ENCODE data around the gene RAX2. TPM values are rescaled to one million over a fixed set of nuclear protein-coding genes. Genes with fewer than 3 reads are reported as not detected.

RAX2 gene
- total RNA-seq, 1 experiment from 2014 or later, result not detected

DNA sequence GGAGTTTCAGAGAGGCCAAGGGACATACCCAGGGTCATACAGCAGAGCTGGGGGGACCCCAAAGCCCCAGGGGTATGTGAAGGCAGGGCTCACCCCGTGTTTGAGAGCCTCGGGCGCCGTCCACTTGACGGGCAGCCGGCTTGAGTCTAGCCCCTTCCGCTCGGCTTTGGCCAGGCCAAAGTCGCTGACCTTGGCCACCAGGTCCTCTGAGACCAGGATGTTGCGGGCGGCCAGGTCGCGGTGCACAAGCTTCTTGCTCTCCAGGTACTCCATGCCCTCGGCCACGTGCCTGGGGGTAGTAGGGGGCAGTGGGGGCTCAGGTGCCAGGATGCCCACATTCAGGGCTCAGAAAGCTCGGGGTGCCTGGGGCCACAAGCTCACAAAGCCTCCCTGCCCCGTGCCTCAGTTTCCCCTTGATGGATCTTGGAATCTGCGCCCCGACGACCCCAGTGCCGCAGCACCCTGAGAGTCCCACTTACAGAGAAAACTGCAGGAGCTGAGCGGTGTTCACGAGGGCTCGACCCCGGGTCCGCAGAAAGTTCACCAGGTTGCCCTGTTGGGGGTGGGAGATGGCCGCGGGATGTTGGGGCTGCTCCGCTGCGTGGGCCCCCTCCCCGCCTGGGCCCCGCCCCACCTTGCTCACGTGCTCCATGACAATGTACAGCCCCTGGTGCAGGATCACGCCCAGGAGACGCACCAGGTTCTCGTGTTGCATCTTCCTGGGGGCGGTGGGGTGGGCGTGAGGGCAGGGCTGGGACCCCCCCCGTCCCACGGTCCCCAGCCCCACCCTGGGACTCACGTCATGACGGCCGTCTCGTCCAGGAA lies 7.1 kb upstream of the RAX2 start:
- Mint-ChIP-seq H3K4me3 (ENCODE audit: low read depth, unreplicated experiment) (no peak overlapping the region), H3K27ac (ENCODE audit: unreplicated experiment) (no peak overlapping the region), H3K9me3 (ENCODE audit: low read depth, unreplicated experiment) (peaks cover 7% of the 10 kb centered on the region), H3K27me3 (ENCODE audit: unreplicated experiment) (peaks cover 18% of the 10 kb centered on the region), H3K36me3 (ENCODE audit: insufficient read depth, unreplicated experiment) (no peaks in the 10 kb centered on the region), H3K4me1 (ENCODE audit: low read depth, unreplicated experiment) (no peaks in the 10 kb centered on the region)
- intact Hi-C loops (cut with micrococcal nuclease; ENCODE audit: unreplicated experiment), result no loop called here
- CTCF ChIA-PET, result no interaction called here
- TF ChIP-seq, protein P1, sequence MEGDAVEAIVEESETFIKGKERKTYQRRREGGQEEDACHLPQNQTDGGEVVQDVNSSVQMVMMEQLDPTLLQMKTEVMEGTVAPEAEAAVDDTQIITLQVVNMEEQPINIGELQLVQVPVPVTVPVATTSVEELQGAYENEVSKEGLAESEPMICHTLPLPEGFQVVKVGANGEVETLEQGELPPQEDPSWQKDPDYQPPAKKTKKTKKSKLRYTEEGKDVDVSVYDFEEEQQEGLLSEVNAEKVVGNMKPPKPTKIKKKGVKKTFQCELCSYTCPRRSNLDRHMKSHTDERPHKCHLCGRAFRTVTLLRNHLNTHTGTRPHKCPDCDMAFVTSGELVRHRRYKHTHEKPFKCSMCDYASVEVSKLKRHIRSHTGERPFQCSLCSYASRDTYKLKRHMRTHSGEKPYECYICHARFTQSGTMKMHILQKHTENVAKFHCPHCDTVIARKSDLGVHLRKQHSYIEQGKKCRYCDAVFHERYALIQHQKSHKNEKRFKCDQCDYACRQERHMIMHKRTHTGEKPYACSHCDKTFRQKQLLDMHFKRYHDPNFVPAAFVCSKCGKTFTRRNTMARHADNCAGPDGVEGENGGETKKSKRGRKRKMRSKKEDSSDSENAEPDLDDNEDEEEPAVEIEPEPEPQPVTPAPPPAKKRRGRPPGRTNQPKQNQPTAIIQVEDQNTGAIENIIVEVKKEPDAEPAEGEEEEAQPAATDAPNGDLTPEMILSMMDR (IDR thresholded peaks at IDR 0.05; ENCODE audit: unreplicated experiment), result no peak
- DNase-seq, result no peak
- BruUV-seq (replicated peaks), result no TSS peak

DNA sequence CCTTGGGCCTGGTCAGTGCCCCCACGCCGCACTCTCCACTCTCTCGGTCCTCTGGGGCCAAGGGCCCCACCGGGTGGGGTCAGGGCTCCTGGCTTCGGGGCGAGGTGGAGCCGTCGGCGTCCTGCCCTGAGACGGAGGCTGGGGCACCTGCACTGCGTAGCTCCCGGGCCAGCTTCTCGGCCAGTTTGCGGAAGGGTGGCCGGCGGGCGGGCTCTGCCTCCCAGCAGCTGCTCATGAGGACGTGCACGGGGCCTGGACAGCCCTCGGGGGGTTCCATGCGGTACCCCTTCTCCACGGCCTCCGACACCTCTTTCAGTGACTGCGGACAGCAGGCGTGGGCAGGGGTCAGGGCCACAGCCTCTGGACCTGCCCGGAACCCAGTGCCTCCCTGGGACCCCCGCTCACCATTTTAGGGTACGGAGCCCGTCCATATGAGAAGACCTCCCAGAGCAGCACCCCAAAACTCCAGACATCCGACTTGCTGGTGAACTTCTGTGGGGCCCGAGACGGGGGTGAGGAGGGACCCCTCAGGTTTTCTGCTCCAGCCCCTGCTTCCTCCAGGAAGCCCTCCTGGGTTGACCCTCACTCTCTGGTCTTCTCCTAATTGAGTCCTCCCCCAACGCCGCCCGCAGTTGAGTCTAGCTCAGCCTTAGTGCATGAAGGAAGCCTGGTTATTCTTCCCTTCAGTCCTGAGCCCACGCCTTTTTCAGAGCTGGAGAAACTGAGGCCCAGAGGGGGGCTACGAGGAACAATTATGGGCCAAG lies 6.3 kb upstream of the RAX2 start:
- CTCF ChIA-PET, result no interaction called here

DNA sequence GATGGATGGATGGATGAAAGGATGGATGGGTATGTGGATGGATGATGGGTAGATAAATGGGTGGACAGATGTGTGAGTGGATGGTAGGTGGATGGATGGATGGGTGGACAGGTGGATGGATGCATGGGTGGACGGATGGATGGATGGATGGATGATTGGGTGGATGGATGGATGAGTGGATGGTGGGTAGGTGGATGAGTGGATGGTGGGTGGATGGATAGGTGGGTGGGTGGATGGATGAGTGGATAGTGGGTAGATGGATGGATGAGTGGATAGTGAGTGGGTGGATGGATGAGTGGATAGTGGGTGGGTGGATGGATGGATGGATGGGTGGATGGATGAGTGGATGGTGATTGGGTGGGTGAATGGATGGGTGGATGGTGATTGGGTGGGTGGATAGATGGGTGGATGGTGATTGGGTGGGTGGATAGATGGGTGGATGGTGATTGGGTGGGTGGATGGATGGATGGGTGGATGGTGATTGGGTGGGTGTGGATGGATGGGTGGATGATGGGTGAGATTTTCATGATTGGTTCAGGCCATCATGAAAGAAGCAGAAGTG lies 4.5 kb upstream of the RAX2 start:
- Mint-ChIP-seq H3K9me3 (ENCODE audit: low read depth, unreplicated experiment) (peaks cover 2% of the 10 kb centered on the region), H3K27me3 (ENCODE audit: unreplicated experiment) (peaks cover 33% of the 10 kb centered on the region), H3K4me3 (ENCODE audit: low read depth, unreplicated experiment) (no peak overlapping the region), H3K36me3 (ENCODE audit: insufficient read depth, unreplicated experiment) (no peaks in the 10 kb centered on the region), H3K4me1 (ENCODE audit: low read depth, unreplicated experiment) (no peaks in the 10 kb centered on the region), H3K27ac (ENCODE audit: unreplicated experiment) (no peak overlapping the region)
- DNase-seq, result no peak
- CTCF ChIA-PET, result no interaction called here
- TF ChIP-seq, protein P1 (IDR thresholded peaks at IDR 0.05; ENCODE audit: unreplicated experiment), result no peak
- no TSS peak for BruUV-seq (replicated peaks)
- intact Hi-C loops (cut with micrococcal nuclease; ENCODE audit: unreplicated experiment), result no loop called here

More for the DNA sequence above, 6.3 kb upstream of the RAX2 start:
- no TSS peak for BruUV-seq (replicated peaks)
- Mint-ChIP-seq H3K27me3 (ENCODE audit: unreplicated experiment) (peaks cover 24% of the 10 kb centered on the region), H3K27ac (ENCODE audit: unreplicated experiment) (no peak overlapping the region), H3K9me3 (ENCODE audit: low read depth, unreplicated experiment) (peaks cover 7% of the 10 kb centered on the region), H3K4me3 (ENCODE audit: low read depth, unreplicated experiment) (no peak overlapping the region), H3K36me3 (ENCODE audit: insufficient read depth, unreplicated experiment) (no peaks in the 10 kb centered on the region), H3K4me1 (ENCODE audit: low read depth, unreplicated experiment) (no peaks in the 10 kb centered on the region)
- no peak for DNase-seq
- TF ChIP-seq, protein P1 (IDR thresholded peaks at IDR 0.05; ENCODE audit: unreplicated experiment), result no peak
- intact Hi-C loops (cut with micrococcal nuclease; ENCODE audit: unreplicated experiment), result no loop called here

DNA sequence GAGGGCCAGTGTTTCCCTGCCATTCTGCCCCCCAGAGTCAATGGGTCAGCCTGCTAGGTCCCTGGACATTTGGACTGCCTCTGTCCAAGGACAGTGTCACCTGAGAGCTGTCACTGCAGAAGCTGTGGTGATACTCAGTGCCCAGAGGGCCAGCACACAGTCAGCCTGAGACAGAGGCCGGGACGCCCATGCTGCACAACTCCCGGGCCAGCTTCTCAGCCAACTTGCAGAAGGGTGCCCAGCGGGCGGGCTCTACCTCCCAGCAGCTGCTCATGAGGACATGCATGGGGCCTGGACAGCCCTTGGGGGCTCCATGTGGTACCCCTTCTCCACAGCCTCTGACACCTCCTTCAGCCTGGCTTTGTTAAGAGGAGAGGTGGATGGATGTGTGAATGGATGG lies 3.8 kb upstream of the RAX2 start:
- CTCF ChIA-PET, result no interaction called here
- DNase-seq, result no peak
- Mint-ChIP-seq H3K4me1 (ENCODE audit: low read depth, unreplicated experiment) (no peaks in the 10 kb centered on the region), H3K9me3 (ENCODE audit: low read depth, unreplicated experiment) (no peaks in the 10 kb centered on the region), H3K4me3 (ENCODE audit: low read depth, unreplicated experiment) (no peak overlapping the region), H3K36me3 (ENCODE audit: insufficient read depth, unreplicated experiment) (no peaks in the 10 kb centered on the region), H3K27ac (ENCODE audit: unreplicated experiment) (no peak overlapping the region), H3K27me3 (ENCODE audit: unreplicated experiment) (peaks cover 33% of the 10 kb centered on the region)
- no TSS peak for BruUV-seq (replicated peaks)
- intact Hi-C loops (cut with micrococcal nuclease; ENCODE audit: unreplicated experiment), result no loop called here
- TF ChIP-seq, protein P1 (IDR thresholded peaks at IDR 0.05; ENCODE audit: unreplicated experiment), result no peak
